Pancreas (tissue), 10 donors: Measurements from ENCODE around the gene CSRP1. TPM values are rescaled to one million over a fixed set of nuclear protein-coding genes. Genes with fewer than 3 reads are reported as not detected.
A peak's percentile ranks its signal among the peaks of the same experiment; 100 is the strongest.
"Not testable (repeated sequence)": the region's sequence is repeated elsewhere in the genome, so short reads cannot be mapped to it uniquely, and the experiment has no call there.

Experiments used
- ATAC-seq, 4 donors: fragments of 200-7000 bp; cut with Tn5 transposase; one replicate each; pipeline versions ENCODE4 v1.8.0 to v1.9.1; 2020; ENCODE audit warnings: mild to moderate bottlenecking in 4 of 4, moderate library complexity in 4 of 4
- DNase-seq, 6 donors: peaks; one replicate each; pipeline ENCODE4 v3.0.0-alpha.2; 2020
- FAIRE-seq: peaks from 2 replicates; lab custom pipeline; 2012; peaks lifted over from hg19 to GRCh38; lab: Jason Lieb, UNC
- H3K27ac ChIP-seq, 4 donors: fragments of 200-600 bp; sonication (generic); 1 replicate in 3 of 4; 2 replicates in 1 of 4; pipeline versions ENCODE4 v1.5.0 to v1.8.0; 2020
- H3K27me3 ChIP-seq, 4 donors: fragments of 200-600 bp; one replicate each; pipeline ENCODE4 v1.8.0; 2021
- H3K36me3 ChIP-seq, 3 donors: fragments of 200-600 bp; sonication (generic) in 1 of 3; one replicate each; pipeline versions ENCODE4 v1.5.0 to v1.8.0; 2020 to 2021
- H3K4me1 ChIP-seq, 3 donors: fragments of 200-600 bp; one replicate each; pipeline ENCODE4 v1.8.0; 2021
- H3K4me3 ChIP-seq, 4 donors: fragments of 200-600 bp; sonication (generic) in 2 of 4; one replicate each; pipeline versions ENCODE4 v1.5.0 to v1.8.0; 2020 to 2021
- H3K9me3 ChIP-seq, 4 donors: fragments of 200-600 bp; one replicate each; pipeline ENCODE4 v1.8.0; 2021
- CTCF ChIP-seq, 4 donors: fragments of 200-600 bp; sonication (generic) in 3 of 4; IDR thresholded peaks; one replicate each; pipeline versions ENCODE4 v1.5.0 to v1.8.0; 2021; ENCODE audit warnings: antibody characterized with exemption in 4 of 4
- WGBS, 2 donors: extraction: QIAGEN DNeasy Blood & Tissue Kit; methylation state at CpG; one replicate each; pipeline ENCODE4 v1.1.7; 2013; 5-methylcytosine and 5-hydroxymethylcytosine counted together
- intact Hi-C, 3 donors: fragments of 100-400 bp; cut with DNase I; formaldehyde crosslinking; loops; one replicate each; pipeline versions ENCODE4 v1.11.1 to v1.14.2; 2022
- polyA plus RNA-seq, 2 donors: library from polyadenylated mRNA; stranded (reverse); fragments of 200-250 nt; gene quantifications; one replicate each; pipeline ENCODE4 v1.2.3, GENCODE V29; 2013
- total RNA-seq, 6 donors: library from RNA; stranded (reverse); fragmentation: NEBNext Ultra II Directional in 4 of 6; extraction: Animal tissue kit (Norgen Biotek cat#: 25700) in 4 of 6; gene quantifications; one replicate each; pipeline versions ENCODE4 v1.2.1 to v1.2.4, GENCODE V29; 2021 to 2023
- donor health status: healthy with polysubstance abuse.
- donor health status: DM: no; HTN: no; CAD: no; lungs with moderate emphysema.
- donor health status: DM: no; HTN: no; CAD: no.
- donor health status: control.
- donor health status: control.
- donor health status: Bipolar disorder and iron deficiency.
- donor health status: DM: yes; HTN: yes; CAD: no.
- donor health status: DM: no; HTN: no; CAD: no.
- donor health status: DM: no; HTN: no; CAD: no.
- donor health status: DM: yes; HTN: yes; CAD: no.

Gene CSRP1
- total and polyA plus RNA-seq, 8 donors = 49.6 to 103 (median 72.0) TPM

GRCh38 chr1:201553496-201554189 is 46.7 kb upstream of the CSRP1 start:
- Histone ChIP-seq H3K36me3 (no peaks in the 10 kb centered on the region), H3K4me1 (no peaks in the 10 kb centered on the region), H3K27me3 (no peaks in the 10 kb centered on the region), H3K4me3 (no peak overlapping the region), H3K27ac (peak overlapping the region in 1 of 4 donors; percentile 41), H3K9me3 (no peaks in the 10 kb centered on the region)
- TF ChIP-seq CTCF (IDR thresholded peaks at IDR 0.05) = no peak
- DNase-seq (no peak), FAIRE-seq (no peak), ATAC-seq (no peak)
- intact Hi-C loops = no loop called here
- 67 to 73% methylated on average over 8 of the region's 8 CpGs for WGBS, 2 donors

- Histone ChIP-seq H3K9me3 (no peaks in the 10 kb centered on the region), H3K27ac (peak overlapping the region in 1 of 4 donors; percentile 41), H3K27me3 (no peaks in the 10 kb centered on the region), H3K4me1 (no peaks in the 10 kb centered on the region), H3K4me3 (no peak overlapping the region), H3K36me3 (no peaks in the 10 kb centered on the region)
- DNase-seq (no peak), ATAC-seq (peak in 1 of 4 donors; percentile 17), FAIRE-seq (no peak)
- TF ChIP-seq CTCF (IDR thresholded peaks at IDR 0.05) = no peak
- WGBS, 2 donors = 64% methylated on average over 5 of the region's 5 CpGs
- intact Hi-C loops = no loop called here
Measured at GRCh38 chr1:201552941-201553351, 46.0 kb upstream of the CSRP1 start.

GRCh38 chr1:201551877-201552731 is 45.2 kb upstream of the CSRP1 start:
- intact Hi-C loops = no loop called here
- Histone ChIP-seq H3K9me3 (no peaks in the 10 kb centered on the region), H3K27ac (peak overlapping the region in 2 of 4 donors; percentile 33 to 39), H3K36me3 (no peaks in the 10 kb centered on the region), H3K27me3 (no peaks in the 10 kb centered on the region), H3K4me3 (no peak overlapping the region), H3K4me1 (no peaks in the 10 kb centered on the region)
- 75 to 79% methylated on average over 12 of the region's 12 CpGs for WGBS, 2 donors
- ATAC-seq (peak in 3 of 4 donors; percentile 67 to 83 (median 80)), FAIRE-seq (no peak), DNase-seq (no peak)
- no peak for TF ChIP-seq CTCF (IDR thresholded peaks at IDR 0.05)

GRCh38 chr1:201551096-201551495 is 44.2 kb upstream of the CSRP1 start:
- Histone ChIP-seq H3K4me3 (no peak overlapping the region), H3K4me1 (no peaks in the 10 kb centered on the region), H3K9me3 (no peaks in the 10 kb centered on the region), H3K27me3 (no peaks in the 10 kb centered on the region), H3K27ac (no peak overlapping the region), H3K36me3 (no peaks in the 10 kb centered on the region)
- FAIRE-seq (no peak), DNase-seq (no peak), ATAC-seq (no peak)
- 95 to 97% methylated on average over 3 of the region's 3 CpGs for WGBS, 2 donors
- intact Hi-C loops = no loop called here
- TF ChIP-seq CTCF (IDR thresholded peaks at IDR 0.05) = no peak

- H3K4me1 ChIP-seq, H3K27me3 ChIP-seq, H3K36me3 ChIP-seq, H3K4me3 ChIP-seq, ATAC-seq, H3K9me3 ChIP-seq, intact Hi-C loops, DNase-seq, FAIRE-seq, H3K27ac ChIP-seq: not testable (repeated sequence)
- WGBS, 2 donors = 95 to 96% methylated on average over 5 of the region's 5 CpGs
Measured at GRCh38 chr1:201549522-201549921, 42.6 kb upstream of the CSRP1 start.
